ENCODE results near the gene CAPZB.

The CAPZB gene

DNA sequence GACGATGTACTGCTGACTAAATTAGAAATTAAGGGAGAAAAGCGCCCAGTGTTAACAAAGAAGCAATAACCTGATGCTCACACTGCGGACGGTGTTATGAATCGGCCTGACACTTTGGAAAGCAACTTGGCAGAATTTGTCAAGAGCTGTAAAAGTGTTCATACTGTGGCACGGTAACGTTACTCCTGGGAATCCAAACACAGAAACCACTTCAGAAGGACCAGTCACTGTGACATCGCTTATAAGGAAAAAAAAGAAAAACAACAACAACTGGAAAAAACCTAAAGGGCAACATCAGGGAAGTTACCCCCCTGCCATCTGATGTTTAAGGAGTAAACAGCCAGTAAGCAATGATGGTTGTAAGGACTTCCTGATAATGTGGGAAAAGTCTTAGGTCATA is 27.7 kb downstream of the CAPZB start:
- DNase-seq (ENCODE audit: low read depth): no peak
- H3K4me3 ChIP-seq (ENCODE audit: low read depth, low read length): no peak overlapping the region
- TF ChIP-seq CTCF (IDR thresholded peaks at IDR 0.05; ENCODE audit: control insufficient read depth, extremely low read depth, insufficient read depth): no peak

DNA sequence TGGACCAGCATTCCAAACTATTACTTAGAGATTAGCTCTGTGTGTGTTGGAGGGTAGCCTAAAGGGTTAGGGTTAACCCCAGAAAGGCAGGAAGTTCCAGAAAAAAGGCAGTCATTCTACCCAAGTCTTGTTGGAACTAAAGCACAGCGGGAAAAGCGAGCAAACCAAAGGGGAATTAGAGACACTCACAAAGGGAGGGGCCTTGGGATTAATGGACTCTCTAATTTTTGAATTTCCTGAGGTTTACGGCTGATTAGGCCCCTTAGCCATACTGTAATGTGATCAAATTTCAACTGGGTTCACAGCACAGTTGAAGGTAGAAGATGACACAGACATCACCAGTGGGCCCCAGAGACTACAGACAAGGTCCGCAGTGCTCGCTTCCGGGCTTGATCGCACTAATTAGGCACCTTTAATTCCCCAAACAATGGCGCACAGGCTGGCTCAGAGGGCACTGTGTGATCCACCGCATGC is 28.3 kb downstream of the CAPZB start:
- no peak for TF ChIP-seq CTCF (IDR thresholded peaks at IDR 0.05; ENCODE audit: control insufficient read depth, extremely low read depth, insufficient read depth)
- H3K4me3 ChIP-seq (ENCODE audit: low read depth, low read length): no peak overlapping the region
- no peak for DNase-seq (ENCODE audit: low read depth)

- no peak overlapping the region for H3K4me3 ChIP-seq (ENCODE audit: low read depth, low read length)
- no peak for DNase-seq (ENCODE audit: low read depth)
- TF ChIP-seq CTCF (IDR thresholded peaks at IDR 0.05; ENCODE audit: control insufficient read depth, extremely low read depth, insufficient read depth): no peak
Measured at GRCh38 chr1:19455353-19455752, 30.0 kb downstream of the CAPZB start.

DNA sequence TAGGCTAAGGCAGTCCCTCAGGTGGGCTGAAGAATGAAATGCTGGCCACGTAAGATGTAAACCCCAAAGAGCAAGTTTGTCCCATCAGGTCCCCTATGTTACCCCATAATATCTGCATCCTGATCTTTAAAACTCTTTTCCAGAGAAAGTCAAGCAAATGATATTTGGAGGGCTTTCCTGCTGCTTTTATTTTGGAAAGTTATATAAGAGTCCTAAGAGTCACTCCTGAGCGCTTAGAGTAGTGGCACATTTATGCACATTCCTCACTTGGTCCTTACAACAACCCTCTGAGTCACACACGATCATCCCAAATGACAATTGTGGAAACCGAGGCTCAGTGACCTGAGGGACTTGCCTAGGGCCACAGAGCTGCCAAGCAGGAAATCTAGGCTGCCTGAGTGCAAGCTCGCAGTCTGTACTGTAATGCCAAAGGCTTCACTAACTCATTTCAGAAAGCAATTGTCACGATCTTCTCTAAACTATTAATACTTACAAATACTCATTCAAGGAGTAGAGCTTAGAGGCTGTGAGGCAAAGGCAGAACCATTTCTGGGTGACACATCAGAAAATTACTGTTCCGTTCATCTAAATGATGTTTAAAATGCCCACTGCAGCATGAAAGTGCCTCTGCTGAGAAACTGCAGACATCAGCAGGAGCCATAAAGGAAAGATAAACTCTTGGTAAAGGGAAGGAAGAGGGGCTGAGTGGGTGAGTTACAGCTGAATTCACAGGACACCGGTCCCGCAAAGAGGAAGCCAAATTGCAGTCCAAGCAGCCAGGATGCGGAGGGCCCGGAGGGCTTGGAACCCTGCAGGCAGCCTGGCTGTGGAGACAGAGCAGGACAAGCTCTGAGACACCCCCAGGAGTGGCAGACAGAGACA is 30.8 kb downstream of the CAPZB start:
- H3K4me3 ChIP-seq (ENCODE audit: low read depth, low read length): no peak overlapping the region
- TF ChIP-seq CTCF (IDR thresholded peaks at IDR 0.05; ENCODE audit: control insufficient read depth, extremely low read depth, insufficient read depth): no peak
- no peak for DNase-seq (ENCODE audit: low read depth)

- TF ChIP-seq CTCF (IDR thresholded peaks at IDR 0.05; ENCODE audit: control insufficient read depth, extremely low read depth, insufficient read depth): no peak
- DNase-seq (ENCODE audit: low read depth): no peak
- no peak overlapping the region for H3K4me3 ChIP-seq (ENCODE audit: low read depth, low read length)
Measured at GRCh38 chr1:19453741-19454201, 31.6 kb downstream of the CAPZB start.

GRCh38 chr1:19452221-19452663 is 33.1 kb downstream of the CAPZB start:
- no peak overlapping the region for H3K4me3 ChIP-seq (ENCODE audit: low read depth, low read length)
- no peak for DNase-seq (ENCODE audit: low read depth)
- no peak for TF ChIP-seq CTCF (IDR thresholded peaks at IDR 0.05; ENCODE audit: control insufficient read depth, extremely low read depth, insufficient read depth)
